ENCODE measurements around the gene NTF4.
A peak's percentile ranks its signal among the peaks of the same experiment; 100 is the strongest.
"Not testable (repeated sequence)": the region's sequence is repeated elsewhere in the genome, so short reads cannot be mapped to it uniquely, and the experiment has no call there.

Gene NTF4

GRCh38 chr19:49022116-49022515 lies 42.5 kb downstream of the NTF4 start:
- Mint-ChIP-seq H3K9me3 (ENCODE audit: low read depth) (no peaks in the 10 kb centered on the region), H3K4me3 (no peak overlapping the region), H3K4me1 (ENCODE audit: low read depth) (peaks cover 13% of the 10 kb centered on the region), H3K36me3 (no peaks in the 10 kb centered on the region), H3K27ac (no peak overlapping the region), H3K27me3 (no peaks in the 10 kb centered on the region)

GRCh38 chr19:49020931-49021895 lies 43.4 kb downstream of the NTF4 start:
- H3K4me1 Mint-ChIP-seq (ENCODE audit: low read depth), result peaks cover 13% of the 10 kb centered on the region
- H3K27me3 Mint-ChIP-seq, result no peaks in the 10 kb centered on the region
- H3K4me3 Mint-ChIP-seq, result peak overlapping the region; percentile 24
- no peak overlapping the region for H3K27ac Mint-ChIP-seq
- no peaks in the 10 kb centered on the region for H3K9me3 Mint-ChIP-seq (ENCODE audit: low read depth)
- H3K36me3 Mint-ChIP-seq, result no peaks in the 10 kb centered on the region

GRCh38 chr19:49020342-49020741 lies 44.3 kb downstream of the NTF4 start:
- Mint-ChIP-seq H3K36me3 (peaks cover 2% of the 10 kb centered on the region), H3K9me3 (ENCODE audit: low read depth) (no peaks in the 10 kb centered on the region), H3K27ac (no peak overlapping the region), H3K4me1 (ENCODE audit: low read depth) (peaks cover 13% of the 10 kb centered on the region), H3K27me3 (no peaks in the 10 kb centered on the region), H3K4me3 (no peak overlapping the region)

GRCh38 chr19:49019242-49019932 lies 45.2 kb downstream of the NTF4 start:
- H3K4me1 Mint-ChIP-seq (ENCODE audit: low read depth), result peaks cover 13% of the 10 kb centered on the region
- peak overlapping the region; percentile 58 for H3K27ac Mint-ChIP-seq
- no peaks in the 10 kb centered on the region for H3K27me3 Mint-ChIP-seq
- peak overlapping the region; percentile 87 for H3K4me3 Mint-ChIP-seq
- peaks cover 2% of the 10 kb centered on the region for H3K36me3 Mint-ChIP-seq
- H3K9me3 Mint-ChIP-seq (ENCODE audit: low read depth), result no peaks in the 10 kb centered on the region

GRCh38 chr19:49018388-49019241 lies 46.0 kb downstream of the NTF4 start:
- H3K4me1 Mint-ChIP-seq (ENCODE audit: low read depth), result peaks cover 13% of the 10 kb centered on the region
- not testable (repeated sequence) for H3K9me3 Mint-ChIP-seq (ENCODE audit: low read depth); H3K27me3 Mint-ChIP-seq; H3K36me3 Mint-ChIP-seq
- H3K27ac Mint-ChIP-seq, result peak overlapping the region; percentile 58
- H3K4me3 Mint-ChIP-seq, result peak overlapping the region; percentile 87

GRCh38 chr19:49017666-49018351 lies 46.8 kb downstream of the NTF4 start:
- no peak overlapping the region for H3K27ac Mint-ChIP-seq
- H3K9me3 Mint-ChIP-seq (ENCODE audit: low read depth), result no peaks in the 10 kb centered on the region
- peaks cover 13% of the 10 kb centered on the region for H3K4me1 Mint-ChIP-seq (ENCODE audit: low read depth)
- H3K4me3 Mint-ChIP-seq, result peak overlapping the region; percentile 87
- H3K27me3 Mint-ChIP-seq, result no peaks in the 10 kb centered on the region
- peaks cover 2% of the 10 kb centered on the region for H3K36me3 Mint-ChIP-seq

DNA sequence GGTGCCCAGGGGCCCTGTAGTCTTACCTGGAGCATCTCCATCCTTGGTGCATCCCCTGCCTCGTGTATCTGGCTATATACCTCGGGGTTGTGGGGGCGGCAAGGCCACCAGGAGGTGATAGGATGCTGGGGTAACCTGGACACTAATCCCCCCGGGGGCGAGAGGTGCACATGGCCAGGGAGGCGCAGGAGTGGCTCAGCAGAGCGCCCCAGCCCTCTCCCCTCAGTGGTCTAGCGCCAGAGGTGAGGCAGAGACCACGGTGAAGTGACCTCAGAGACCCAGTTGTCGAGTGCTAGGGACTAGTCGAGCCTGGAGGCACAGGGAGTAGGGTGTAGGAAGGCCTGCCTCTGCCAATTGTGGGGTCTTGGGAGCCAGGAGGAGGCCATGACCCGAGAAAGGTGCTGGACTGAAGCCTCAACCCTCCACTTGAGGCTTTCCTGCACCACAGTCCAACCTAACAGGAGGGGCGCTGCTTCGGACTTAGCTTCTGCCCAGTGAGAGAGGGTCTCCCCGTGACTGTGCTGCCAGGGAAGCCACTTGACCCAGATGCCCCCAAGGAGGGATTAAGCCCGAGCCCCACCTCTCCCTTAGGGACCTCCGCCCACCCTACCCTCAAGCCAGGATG lies 47.5 kb downstream of the NTF4 start, which contains the start of gene LHB:
TSS of gene LHB (minus strand) at position 51 of the 625 bp plus-strand sequence. CDS start at position 41, 10 bp downstream.
- Mint-ChIP-seq H3K9me3 (ENCODE audit: low read depth) (no peaks in the 10 kb centered on the region), H3K4me3 (peak within 1 kb of the TSS; percentile 87), H3K4me1 (ENCODE audit: low read depth) (peaks cover 13% of the 10 kb centered on the region), H3K36me3 (peaks cover 2% of the 10 kb centered on the region), H3K27ac (no peak within 1 kb of the TSS), H3K27me3 (no peaks in the 10 kb centered on the region)

DNA sequence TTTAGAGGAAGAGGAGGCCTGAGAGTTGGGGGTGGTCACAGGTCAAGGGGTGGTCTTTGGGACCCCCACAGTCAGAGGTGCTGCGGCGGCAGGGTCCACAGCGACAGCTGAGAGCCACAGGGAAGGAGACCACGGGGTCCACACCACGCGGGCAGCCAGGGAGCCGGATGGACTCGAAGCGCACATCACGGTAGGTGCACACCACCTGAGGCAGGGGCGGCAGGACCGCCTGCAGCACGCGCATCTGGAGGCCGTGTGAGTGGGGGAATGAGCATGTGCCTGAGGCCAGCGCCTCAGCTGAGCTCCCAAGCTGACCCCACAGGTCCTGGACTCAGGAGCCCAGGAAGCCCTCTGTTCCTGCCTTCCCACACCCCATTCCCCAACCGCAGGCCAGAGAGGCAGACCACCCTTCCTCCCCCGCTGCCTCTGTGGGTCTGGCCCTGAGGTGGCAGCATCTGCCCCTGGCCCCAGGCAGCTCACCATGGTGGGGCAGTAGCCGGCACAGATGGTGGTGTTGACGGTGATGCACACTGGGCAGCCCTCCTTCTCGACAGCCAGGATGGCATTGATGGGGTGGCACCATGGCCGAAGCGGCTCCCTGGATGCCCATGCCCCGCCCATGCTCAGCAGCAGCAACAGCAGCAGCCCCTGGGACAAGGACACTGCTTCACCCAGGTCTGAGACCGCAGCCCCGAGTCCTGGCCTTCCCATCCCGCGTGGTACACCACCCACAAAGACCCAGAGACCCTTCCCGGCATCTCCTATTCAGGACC lies 48.4 kb downstream of the NTF4 start:
- peaks cover 11% of the 10 kb centered on the region for H3K4me1 Mint-ChIP-seq (ENCODE audit: low read depth)
- no peak overlapping the region for H3K27ac Mint-ChIP-seq
- H3K4me3 Mint-ChIP-seq, result no peak overlapping the region
- peaks cover 2% of the 10 kb centered on the region for H3K36me3 Mint-ChIP-seq
- H3K9me3 Mint-ChIP-seq (ENCODE audit: low read depth), result no peaks in the 10 kb centered on the region
- H3K27me3 Mint-ChIP-seq, result no peaks in the 10 kb centered on the region

DNA sequence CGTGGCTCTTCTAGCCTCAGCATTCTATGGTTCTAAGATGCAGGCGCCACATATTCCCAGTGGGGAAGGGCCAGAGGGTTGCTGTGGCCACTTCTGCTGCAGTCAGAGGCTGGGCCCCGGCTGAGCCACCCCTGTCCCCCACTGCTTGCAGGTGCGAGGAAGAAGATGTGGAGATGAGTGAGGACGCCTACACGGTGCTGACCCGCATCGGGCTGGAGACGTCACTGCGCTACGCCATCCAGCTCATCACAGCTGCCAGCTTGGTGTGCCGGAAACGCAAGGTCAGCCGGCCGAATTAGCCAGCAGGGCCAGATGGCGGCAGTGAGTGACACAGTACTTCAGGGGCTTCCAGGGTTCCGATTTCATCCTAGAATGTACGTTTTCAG lies 49.8 kb downstream of the NTF4 start:
- Mint-ChIP-seq H3K36me3 (peaks cover 4% of the 10 kb centered on the region), H3K27me3 (no peaks in the 10 kb centered on the region), H3K4me3 (no peak overlapping the region), H3K9me3 (ENCODE audit: low read depth) (no peaks in the 10 kb centered on the region), H3K27ac (no peak overlapping the region), H3K4me1 (ENCODE audit: low read depth) (peaks cover 5% of the 10 kb centered on the region)

GRCh38 chr19:49014123-49014869 lies 50.3 kb downstream of the NTF4 start:
- H3K4me1 Mint-ChIP-seq (ENCODE audit: low read depth), result peaks cover 4% of the 10 kb centered on the region
- peaks cover 4% of the 10 kb centered on the region for H3K36me3 Mint-ChIP-seq
- no peak overlapping the region for H3K27ac Mint-ChIP-seq
- H3K27me3 Mint-ChIP-seq, result no peaks in the 10 kb centered on the region
- no peaks in the 10 kb centered on the region for H3K9me3 Mint-ChIP-seq (ENCODE audit: low read depth)
- no peak overlapping the region for H3K4me3 Mint-ChIP-seq

DNA sequence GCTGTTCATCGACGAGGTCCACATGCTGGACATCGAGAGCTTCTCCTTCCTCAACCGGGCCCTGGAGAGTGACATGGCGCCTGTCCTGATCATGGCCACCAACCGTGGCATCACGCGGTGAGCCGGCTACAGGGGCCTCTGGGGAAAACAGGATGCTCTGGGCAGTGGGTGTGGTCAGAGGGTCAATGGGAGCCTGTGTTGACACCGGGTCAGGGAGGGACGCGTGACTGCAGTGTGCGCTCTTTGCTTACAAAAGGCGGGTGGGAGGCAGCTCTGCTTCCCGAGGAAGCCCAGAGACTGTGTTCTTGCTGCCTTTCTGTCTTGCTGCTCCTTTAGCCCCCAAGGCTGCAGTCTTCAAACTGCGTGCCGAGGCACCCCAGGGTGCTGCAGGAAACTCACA lies 53.4 kb downstream of the NTF4 start:
- H3K36me3 Mint-ChIP-seq, result peaks cover 4% of the 10 kb centered on the region
- H3K9me3 Mint-ChIP-seq (ENCODE audit: low read depth), result no peaks in the 10 kb centered on the region
- H3K4me3 Mint-ChIP-seq, result no peak overlapping the region
- no peak overlapping the region for H3K27ac Mint-ChIP-seq
- H3K27me3 Mint-ChIP-seq, result no peaks in the 10 kb centered on the region
- H3K4me1 Mint-ChIP-seq (ENCODE audit: low read depth), result no peaks in the 10 kb centered on the region

Data from activated naive CD8-positive, alpha-beta T cell (primary cell).